ENCODE results near the gene LPAR5.

DNA sequence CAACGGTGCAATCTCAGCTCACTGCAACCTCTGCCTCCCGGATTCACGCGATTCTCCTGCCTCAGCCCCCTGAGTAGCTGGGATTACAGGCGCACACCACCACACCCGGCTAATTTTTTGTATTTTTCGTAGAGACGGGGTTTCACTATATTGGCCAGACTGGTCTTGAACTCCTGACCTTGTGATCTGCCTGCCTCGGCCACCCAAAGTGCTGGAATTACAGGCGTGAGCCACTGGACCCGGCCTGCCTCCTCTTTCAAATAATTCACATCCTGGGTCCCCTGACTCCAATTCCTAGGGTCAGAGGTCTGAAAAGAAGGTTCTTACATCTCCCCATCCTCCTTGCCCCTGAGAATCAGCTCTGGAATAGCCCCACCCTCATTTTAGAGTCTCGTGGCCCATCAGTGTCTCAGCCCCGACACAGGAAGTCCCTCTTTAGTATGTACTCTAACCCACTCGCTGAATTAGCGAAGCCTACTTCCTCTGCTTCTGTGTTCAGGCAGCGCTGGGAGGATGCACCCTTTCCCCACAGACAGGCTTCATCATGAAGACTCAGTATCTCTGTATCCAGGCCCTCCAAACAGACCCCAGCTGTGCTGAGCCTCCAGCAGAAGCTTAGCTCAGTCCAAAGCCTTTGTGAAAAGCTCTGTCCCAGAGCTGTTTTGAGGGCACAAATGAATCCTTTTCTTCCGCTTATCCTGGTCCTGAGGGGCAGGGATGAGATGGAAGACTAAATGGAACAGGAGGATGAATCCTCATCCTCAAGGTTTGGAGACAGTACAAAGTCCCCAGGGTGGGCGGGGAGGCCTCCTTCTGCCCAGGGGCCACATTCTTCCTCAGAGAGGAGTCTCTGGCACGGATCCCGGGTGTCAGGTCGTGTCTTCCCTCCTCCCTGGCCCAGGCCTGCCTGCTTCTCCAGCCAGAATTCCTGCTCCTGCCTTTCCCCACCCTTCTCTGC is 3.5 kb downstream of the LPAR5 start:
- TF ChIP-seq GATA3 (IDR thresholded peaks at IDR 0.05; ENCODE audit: low read depth, low read length): no peak
- TF ChIP-seq GATA2 (IDR thresholded peaks at IDR 0.05; ENCODE audit: low read depth, low read length): no peak

Measured in SH-SY5Y (cell line).